ENCODE data around the gene YPEL1.
"Not testable (repeated sequence)": the region's sequence is repeated elsewhere in the genome, so short reads cannot be mapped to it uniquely, and the experiment has no call there.

YPEL1 gene

DNA sequence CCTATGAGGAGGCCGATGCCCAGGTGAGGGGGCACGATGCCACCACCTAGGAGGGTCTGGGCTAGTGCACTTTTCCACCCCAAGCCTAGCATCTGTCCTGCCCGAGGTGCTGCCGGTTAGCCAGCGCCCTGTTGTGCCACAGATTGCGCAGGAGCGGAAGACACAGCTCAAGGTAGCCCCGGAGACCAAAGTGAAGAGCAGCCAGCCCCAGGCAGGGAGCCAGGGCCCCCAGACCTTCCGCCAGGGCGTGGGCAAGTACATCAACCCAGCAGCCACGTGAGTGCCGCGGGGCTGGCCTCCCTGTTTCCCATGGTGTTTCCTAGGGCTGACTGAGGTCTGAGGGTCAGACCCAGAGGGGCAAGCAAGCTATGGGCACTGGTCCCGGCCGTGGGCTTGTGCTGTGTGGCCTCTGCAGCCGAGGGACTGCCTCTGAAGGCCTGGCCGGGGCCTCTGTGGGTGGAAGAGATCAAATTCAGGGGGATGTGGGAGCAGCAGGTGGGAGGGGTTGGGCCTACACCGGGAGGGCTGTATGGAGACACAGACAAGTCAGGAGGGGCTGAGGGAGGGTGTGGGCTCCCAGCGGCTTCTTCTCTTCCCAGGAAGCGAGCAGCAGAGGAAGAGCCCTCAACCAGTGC, 40.7 kb downstream of the YPEL1 start:
- DNase-seq (ENCODE audit: insufficient read length, low spot score) (no peak), FAIRE-seq (no peak)
- no peak for TF ChIP-seq TAF1 (IDR thresholded peaks at IDR 0.05; ENCODE audit: low read depth, low read length)
- TF ChIP-seq SPI1 (IDR thresholded peaks at IDR 0.05; ENCODE audit: low read depth, low read length), result no peak

DNA sequence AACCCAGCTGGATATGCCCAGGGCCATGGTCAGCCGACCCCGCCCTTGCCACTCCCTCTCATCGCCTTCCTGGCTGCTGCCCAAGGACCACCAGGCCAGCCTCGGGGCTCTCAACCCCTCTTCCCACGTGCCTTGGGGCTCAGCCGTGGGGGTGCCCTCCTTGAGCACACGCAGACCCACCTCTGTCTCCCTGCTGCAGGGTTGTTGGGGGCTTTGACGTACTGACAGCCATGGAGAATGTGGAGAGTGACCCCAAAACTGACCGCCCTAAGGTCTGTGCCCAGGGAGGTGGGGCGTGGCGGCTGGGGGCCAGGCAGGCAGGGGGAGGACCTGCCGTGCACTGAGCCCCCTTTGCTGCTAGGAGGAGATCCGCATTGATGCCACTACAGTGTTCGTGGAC, 41.2 kb downstream of the YPEL1 start:
- no peak for FAIRE-seq
- no peak for DNase-seq (ENCODE audit: insufficient read length, low spot score)
- no peak for TF ChIP-seq PAX5 (IDR thresholded peaks at IDR 0.05; ENCODE audit: insufficient read depth, low read length, severe bottlenecking)

DNA sequence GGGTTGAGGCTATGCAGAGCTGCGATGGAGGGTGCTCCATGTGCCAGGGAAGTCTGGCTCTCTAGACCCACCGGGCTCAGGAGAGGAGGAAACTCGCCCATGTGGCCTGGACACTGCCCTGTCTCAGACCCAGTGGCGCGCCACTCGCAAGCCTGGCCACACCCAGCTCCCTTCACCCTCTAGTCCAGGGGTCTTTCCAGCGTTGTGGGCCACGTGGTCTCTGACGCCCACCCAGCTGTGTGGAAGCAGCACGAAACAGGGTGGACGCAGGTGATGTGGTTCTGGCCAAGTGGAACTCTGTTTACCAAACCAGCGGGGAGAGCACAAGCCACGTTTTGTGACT, 41.6 kb downstream of the YPEL1 start:
- no peak for TF ChIP-seq POLR2AphosphoS5 (IDR thresholded peaks at IDR 0.05; ENCODE audit: low read depth, low read length)
- TF ChIP-seq POLR2A (IDR thresholded peaks at IDR 0.05; ENCODE audit: low read depth, low read length), result no peak
- TF ChIP-seq POU2F2 (IDR thresholded peaks at IDR 0.05; ENCODE audit: low read depth, low read length), result no peak
- no peak for TF ChIP-seq SPI1 (IDR thresholded peaks at IDR 0.05; ENCODE audit: low read depth, low read length)
- TF ChIP-seq TAF1 (IDR thresholded peaks at IDR 0.05; ENCODE audit: low read depth, low read length), result no peak
- TF ChIP-seq PAX5 (IDR thresholded peaks at IDR 0.05; ENCODE audit: insufficient read depth, low read length, severe bottlenecking), result no peak
- FAIRE-seq, result no peak
- DNase-seq (ENCODE audit: insufficient read length, low spot score), result no peak

DNA sequence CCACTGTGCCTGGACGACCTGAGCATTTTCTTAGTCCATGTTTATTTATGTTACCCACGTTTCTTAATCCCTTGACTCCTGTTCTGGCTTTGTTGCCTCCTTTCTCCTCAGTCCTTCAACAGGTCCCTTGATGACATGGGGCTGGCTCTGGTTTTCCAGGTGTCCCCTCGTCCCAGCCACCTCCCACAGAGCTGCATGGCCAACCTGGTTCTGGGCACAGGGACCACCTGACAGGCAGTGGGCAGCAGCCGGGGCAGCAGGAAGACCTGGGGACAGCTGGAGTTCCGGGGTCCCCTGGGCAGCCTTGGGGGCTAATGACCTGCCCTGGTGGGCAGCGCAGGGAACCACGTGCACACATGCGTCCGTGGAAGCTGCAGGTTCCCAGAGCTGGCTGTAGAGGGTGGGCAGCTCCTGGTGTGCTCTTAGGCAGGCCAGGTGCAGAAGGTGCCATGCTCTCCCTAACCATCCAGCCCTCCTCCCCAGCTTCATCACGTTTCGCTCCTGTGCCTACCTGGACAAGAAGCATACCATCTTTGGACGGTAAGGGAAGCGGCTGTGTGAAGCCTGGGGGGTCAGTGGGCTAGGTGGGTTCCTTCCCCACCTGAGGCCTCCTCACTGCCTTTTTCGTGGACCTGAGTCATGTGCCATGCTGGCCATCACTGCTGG, 42.1 kb downstream of the YPEL1 start:
- FAIRE-seq (no peak), DNase-seq (ENCODE audit: insufficient read length, low spot score) (no peak)
- TF ChIP-seq SPI1 (IDR thresholded peaks at IDR 0.05; ENCODE audit: low read depth, low read length) (no peak), POLR2A (IDR thresholded peaks at IDR 0.05; ENCODE audit: low read depth, low read length) (no peak), POU2F2 (IDR thresholded peaks at IDR 0.05; ENCODE audit: low read depth, low read length) (no peak), POLR2AphosphoS5 (IDR thresholded peaks at IDR 0.05; ENCODE audit: low read depth, low read length) (no peak), TAF1 (IDR thresholded peaks at IDR 0.05; ENCODE audit: low read depth, low read length) (no peak), PAX5 (IDR thresholded peaks at IDR 0.05; ENCODE audit: insufficient read depth, low read length, severe bottlenecking) (no peak)

- FAIRE-seq; DNase-seq (ENCODE audit: insufficient read length, low spot score): not testable (repeated sequence)
Observed at GRCh38 chr22:21692856-21693255, 42.7 kb downstream of the YPEL1 start.

DNA sequence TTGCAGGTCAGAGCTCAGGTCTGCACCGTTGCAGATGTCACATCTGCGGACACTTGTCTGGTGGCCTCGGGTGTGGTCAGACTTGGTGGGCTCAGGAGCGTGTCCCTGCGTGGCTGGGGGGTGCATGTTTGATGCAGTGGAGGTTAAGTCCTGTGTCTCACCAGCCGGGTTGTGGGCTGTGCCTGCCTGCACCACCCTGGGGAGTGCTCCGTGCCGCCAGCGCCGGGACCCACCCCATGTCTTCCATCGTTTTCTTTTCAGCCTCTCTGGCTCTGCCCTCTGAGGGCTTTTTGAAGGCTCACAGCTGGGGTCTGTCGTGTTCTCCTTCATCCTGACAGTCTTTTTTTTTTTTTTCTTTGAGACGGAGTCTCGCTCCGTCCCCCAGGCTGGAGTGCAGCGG, 43.8 kb downstream of the YPEL1 start:
- DNase-seq (ENCODE audit: insufficient read length, low spot score) (no peak), FAIRE-seq (no peak)
- TF ChIP-seq PAX5 (IDR thresholded peaks at IDR 0.05; ENCODE audit: insufficient read depth, low read length, severe bottlenecking), result no peak
- TF ChIP-seq POLR2A (IDR thresholded peaks at IDR 0.05; ENCODE audit: low read depth, low read length), result no peak
- no peak for TF ChIP-seq POLR2AphosphoS5 (IDR thresholded peaks at IDR 0.05; ENCODE audit: low read depth, low read length)
- TF ChIP-seq SPI1 (IDR thresholded peaks at IDR 0.05; ENCODE audit: low read depth, low read length), result no peak
- TF ChIP-seq TAF1 (IDR thresholded peaks at IDR 0.05; ENCODE audit: low read depth, low read length), result no peak
- TF ChIP-seq POU2F2 (IDR thresholded peaks at IDR 0.05; ENCODE audit: low read depth, low read length), result no peak

GRCh38 chr22:21690401-21690801, 45.2 kb downstream of the YPEL1 start:
- TF ChIP-seq POU2F2 (IDR thresholded peaks at IDR 0.05; ENCODE audit: low read depth, low read length) (no peak), POLR2A (IDR thresholded peaks at IDR 0.05; ENCODE audit: low read depth, low read length) (no peak), SPI1 (IDR thresholded peaks at IDR 0.05; ENCODE audit: low read depth, low read length) (peak; percentile 25; the same call in 1 of the 2 replicates), POLR2AphosphoS5 (IDR thresholded peaks at IDR 0.05; ENCODE audit: low read depth, low read length) (no peak)
- FAIRE-seq (peak; percentile 13), DNase-seq (ENCODE audit: insufficient read length, low spot score) (no peak)

GRCh38 chr22:21688706-21689381, 46.8 kb downstream of the YPEL1 start:
- DNase-seq (ENCODE audit: insufficient read length, low spot score) (no peak), FAIRE-seq (no peak)
- no peak for TF ChIP-seq PAX5 (IDR thresholded peaks at IDR 0.05; ENCODE audit: insufficient read depth, low read length, severe bottlenecking)
- no peak for TF ChIP-seq SPI1 (IDR thresholded peaks at IDR 0.05; ENCODE audit: low read depth, low read length)
- no peak for TF ChIP-seq POLR2AphosphoS5 (IDR thresholded peaks at IDR 0.05; ENCODE audit: low read depth, low read length)
- no peak for TF ChIP-seq POLR2A (IDR thresholded peaks at IDR 0.05; ENCODE audit: low read depth, low read length)
- TF ChIP-seq TAF1 (IDR thresholded peaks at IDR 0.05; ENCODE audit: low read depth, low read length), result no peak
- no peak for TF ChIP-seq POU2F2 (IDR thresholded peaks at IDR 0.05; ENCODE audit: low read depth, low read length)

DNA sequence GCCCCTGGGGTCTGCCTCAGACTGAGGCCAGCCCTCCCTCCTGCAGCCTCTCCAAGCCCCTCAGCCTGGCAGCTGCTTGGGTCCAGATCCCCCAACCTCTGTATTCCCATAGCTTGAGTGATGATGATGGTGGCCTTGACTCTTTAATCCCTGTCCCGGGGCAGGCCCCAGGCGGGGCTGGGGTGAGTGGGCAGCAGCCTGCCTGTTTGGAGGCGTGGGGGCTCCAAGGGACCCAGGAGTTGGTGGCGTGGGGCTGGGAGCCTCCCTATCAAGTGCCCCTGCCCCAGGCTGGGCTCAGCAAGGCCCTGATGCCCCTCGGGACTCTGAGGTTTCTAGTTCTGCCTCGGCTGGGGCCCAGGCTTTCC, 47.3 kb downstream of the YPEL1 start:
- FAIRE-seq (no peak), DNase-seq (ENCODE audit: insufficient read length, low spot score) (no peak)

GRCh38 chr22:21687685-21688259, 47.8 kb downstream of the YPEL1 start:
- FAIRE-seq, result no peak
- TF ChIP-seq PAX5 (IDR thresholded peaks at IDR 0.05; ENCODE audit: insufficient read depth, low read length, severe bottlenecking) (no peak), TAF1 (IDR thresholded peaks at IDR 0.05; ENCODE audit: low read depth, low read length) (no peak), POLR2AphosphoS5 (IDR thresholded peaks at IDR 0.05; ENCODE audit: low read depth, low read length) (no peak), POLR2A (IDR thresholded peaks at IDR 0.05; ENCODE audit: low read depth, low read length) (no peak), SPI1 (IDR thresholded peaks at IDR 0.05; ENCODE audit: low read depth, low read length) (no peak), POU2F2 (IDR thresholded peaks at IDR 0.05; ENCODE audit: low read depth, low read length) (no peak)
- DNase-seq (ENCODE audit: insufficient read length, low spot score), result no peak

More for the DNA sequence above, 47.3 kb downstream of the YPEL1 start:
- no peak for TF ChIP-seq POLR2A (IDR thresholded peaks at IDR 0.05; ENCODE audit: low read depth, low read length)
- TF ChIP-seq SPI1 (IDR thresholded peaks at IDR 0.05; ENCODE audit: low read depth, low read length), result no peak
- no peak for TF ChIP-seq POU2F2 (IDR thresholded peaks at IDR 0.05; ENCODE audit: low read depth, low read length)
- no peak for TF ChIP-seq POLR2AphosphoS5 (IDR thresholded peaks at IDR 0.05; ENCODE audit: low read depth, low read length)
- no peak for TF ChIP-seq PAX5 (IDR thresholded peaks at IDR 0.05; ENCODE audit: insufficient read depth, low read length, severe bottlenecking)
- no peak for TF ChIP-seq TAF1 (IDR thresholded peaks at IDR 0.05; ENCODE audit: low read depth, low read length)

Data from GM12891 (cell line).